K562 (cell line): Measurements from ENCODE around the gene B2M.
"Not testable (repeated sequence)": the region's sequence is repeated elsewhere in the genome, so short reads cannot be mapped to it uniquely, and the experiment has no call there.

ENCODE experiments used
- COPS2 ChIP-seq: fragments of 450-650 bp; conservative IDR thresholded peaks from 2 replicates; pipeline ENCODE4 v1.6.1; 2016; ENCODE audit warnings: mild to moderate bottlenecking, moderate library complexity
- CTCF ChIP-seq, 3 experiments: IDR thresholded peaks in 2 of 3; conservative IDR thresholded peaks in 1 of 3; 2 replicates each; pipeline ENCODE4 v1.5.1; 2011 to 2012; ENCODE audit warnings: low read length in 3 of 3, mild to moderate bottlenecking in 3 of 3, control low read depth in 2 of 3, improper control_type of control experiment in 1 of 3, inconsistent platforms in 1 of 3, low read depth in 1 of 3, mixed read lengths in 1 of 3, moderate library complexity in 1 of 3; ENCODE audit not compliant: insufficient read depth in 2 of 3
- FOXJ3 ChIP-seq: sonication (generic); formaldehyde crosslinking; IDR thresholded peaks from 2 replicates; pipeline ENCODE4 v1.4.0; 2020; ENCODE audit warnings: mild to moderate bottlenecking, missing genetic modification reagents
- HNRNPUL1 ChIP-seq: fragments of 200-400 bp; formaldehyde crosslinking; IDR thresholded peaks from 2 replicates; pipeline ENCODE4 v1.6.1; 2017; ENCODE audit warnings: low read length
- MED1 ChIP-seq: sonication (generic); formaldehyde crosslinking; IDR thresholded peaks from 2 replicates; pipeline ENCODE4 v1.8.1; 2023; ENCODE audit warnings: missing genetic modification reagents, borderline replicate concordance
- NKRF ChIP-seq: fragments of 450-650 bp; IDR thresholded peaks from 2 replicates; pipeline ENCODE4 v1.6.1; 2016; ENCODE audit warnings: borderline replicate concordance
- PHF21A ChIP-seq: fragments of 450-650 bp; IDR thresholded peaks from 2 replicates; pipeline ENCODE4 v1.6.1; 2017; ENCODE audit warnings: low read depth, borderline replicate concordance
- PREB ChIP-seq: sonication (generic); formaldehyde crosslinking; IDR thresholded peaks from 2 replicates; pipeline ENCODE4 v1.8.1; 2023; ENCODE audit warnings: mild to moderate bottlenecking, missing genetic modification reagents
- PTRF ChIP-seq: fragments of 450-650 bp; IDR thresholded peaks from 2 replicates; pipeline ENCODE4 v1.6.1; 2016; ENCODE audit warnings: mild to moderate bottlenecking, missing genetic modification characterization, missing compliant biosample characterization
- SNRNP70 ChIP-seq: fragments of 200-400 bp; formaldehyde crosslinking; optimal IDR thresholded peaks from 2 replicates; pipeline ENCODE3; 2017; ENCODE audit warnings: low read depth, low read length
- SP1 ChIP-seq: sonication (generic); formaldehyde crosslinking; IDR thresholded peaks from 2 replicates; pipeline ENCODE4 v1.8.1; 2022; ENCODE audit warnings: mild to moderate bottlenecking, missing genetic modification reagents
- TARDBP ChIP-seq: fragments of 450-650 bp; IDR thresholded peaks from 2 replicates; pipeline ENCODE4 v1.6.1; 2016

GRCh38 chr15:44728232-44728575 lies 16.9 kb downstream of the B2M start:
- not testable (repeated sequence) for TF ChIP-seq COPS2; HNRNPUL1; PTRF (tag); NKRF; MED1 (CRISPR knock-in tag); CTCF (IDR thresholded peaks at IDR 0.05 in 2 of 3, conservative IDR thresholded peaks at IDR 0.05 in 1 of 3; ENCODE audit: insufficient read depth in 2 of 3, low read depth in 1 of 3, low read length in 3 of 3); SP1 (CRISPR knock-in tag); PREB (CRISPR knock-in tag); PHF21A; TARDBP; FOXJ3 (CRISPR knock-in tag); SNRNP70
